ENCODE data around the gene HOXA2.

Gene HOXA2

GRCh38 chr7:27111751-27112277 lies 9.3 kb upstream of the HOXA2 start:
- DNase-seq (ENCODE audit: low spot score): no peak

GRCh38 chr7:27111042-27111750 lies 8.7 kb upstream of the HOXA2 start:
- no peak for DNase-seq (ENCODE audit: low spot score)

- DNase-seq (ENCODE audit: low spot score): no peak
Observed at GRCh38 chr7:27110186-27111031, 7.9 kb upstream of the HOXA2 start.

GRCh38 chr7:27109466-27110185 lies 7.1 kb upstream of the HOXA2 start:
- no peak for DNase-seq (ENCODE audit: low spot score)

- DNase-seq (ENCODE audit: low spot score): no peak
Observed at GRCh38 chr7:27108390-27109127, 6.1 kb upstream of the HOXA2 start.

- no peak for DNase-seq (ENCODE audit: low spot score)
Observed at GRCh38 chr7:27107391-27108381, 5.2 kb upstream of the HOXA2 start.

GRCh38 chr7:27106901-27107240 lies 4.4 kb upstream of the HOXA2 start:
- no peak for DNase-seq (ENCODE audit: low spot score)

- DNase-seq (ENCODE audit: low spot score): no peak
Observed at GRCh38 chr7:27106181-27106900, 3.9 kb upstream of the HOXA2 start.

- DNase-seq (ENCODE audit: low spot score): no peak
Observed at GRCh38 chr7:27105301-27106031, 3.0 kb upstream of the HOXA2 start.

- no peak for DNase-seq (ENCODE audit: low spot score)
Observed at GRCh38 chr7:27104341-27105058, 2.0 kb upstream of the HOXA2 start.

- no peak for DNase-seq (ENCODE audit: low spot score)
Observed at GRCh38 chr7:27103489-27104226, 1.2 kb upstream of the HOXA2 start.

GRCh38 chr7:27101957-27102580 lies 414 bp downstream of the HOXA2 start:
- DNase-seq (ENCODE audit: low spot score): no peak

- DNase-seq (ENCODE audit: low spot score): no peak
Observed at GRCh38 chr7:27101171-27101956, 1.1 kb downstream of the HOXA2 start.

- DNase-seq (ENCODE audit: low spot score): no peak
Observed at GRCh38 chr7:27100694-27101170, 1.8 kb downstream of the HOXA2 start.

- no peak for DNase-seq (ENCODE audit: low spot score)
Observed at GRCh38 chr7:27099453-27100370, 2.8 kb downstream of the HOXA2 start.

Measured in cerebellar cortex (tissue), 1 donor.